ENCODE results near the gene MLST8. TPM values are rescaled to one million over a fixed set of nuclear protein-coding genes. Genes with fewer than 3 reads are reported as not detected.

MLST8 gene
- total RNA-seq, 1 experiment from 2014 or later: 53.1 TPM

GRCh38 chr16:2233046-2233775, 28.0 kb downstream of the MLST8 start:
- peaks cover 36% of the 10 kb centered on the region for H3K36me3 Mint-ChIP-seq (ENCODE audit: insufficient read depth, unreplicated experiment)
- H3K27ac Mint-ChIP-seq (ENCODE audit: unreplicated experiment): no peak overlapping the region
- peaks cover 8% of the 10 kb centered on the region; the same call in 1 of the 2 replicates for H3K4me1 ChIP-seq
- no peak overlapping the region for H3K4me3 ChIP-seq (ENCODE audit: low read depth, low read length)
- TF ChIP-seq CTCF (IDR thresholded peaks at IDR 0.05; ENCODE audit: insufficient read depth in 1 of 2, low read depth in 1 of 2, low read length in 1 of 2, severe bottlenecking in 1 of 2, unreplicated experiment in 1 of 2): no peak
- intact Hi-C loops (cut with micrococcal nuclease; ENCODE audit: unreplicated experiment): no loop called here
- no peak for DNase-seq
- H3K9me3 ChIP-seq: no peaks in the 10 kb centered on the region
- no peaks in the 10 kb centered on the region; the same call in 1 of the 2 replicates for H3K36me3 ChIP-seq (ENCODE audit: control insufficient read depth, insufficient read depth, low read length)
- H3K27me3 ChIP-seq (replicated peaks; ENCODE audit: control insufficient read depth, insufficient read depth, low read length): no peaks in the 10 kb centered on the region
- CTCF ChIA-PET: no interaction called here
- no peaks in the 10 kb centered on the region for H3K27me3 Mint-ChIP-seq (ENCODE audit: insufficient read depth, unreplicated experiment)
- no TSS peak for BruUV-seq (replicated peaks)
- POLR2A ChIA-PET: no interaction called here
- no peaks in the 10 kb centered on the region for H3K9me3 Mint-ChIP-seq (ENCODE audit: unreplicated experiment)
- no peak overlapping the region for H3K4me3 Mint-ChIP-seq (ENCODE audit: unreplicated experiment)
- H3K4me1 Mint-ChIP-seq (ENCODE audit: low read depth, unreplicated experiment): no peaks in the 10 kb centered on the region

- Mint-ChIP-seq H3K27ac (ENCODE audit: unreplicated experiment) (no peak overlapping the region), H3K9me3 (ENCODE audit: unreplicated experiment) (no peaks in the 10 kb centered on the region), H3K4me1 (ENCODE audit: low read depth, unreplicated experiment) (no peaks in the 10 kb centered on the region), H3K4me3 (ENCODE audit: unreplicated experiment) (no peak overlapping the region), H3K27me3 (ENCODE audit: insufficient read depth, unreplicated experiment) (no peaks in the 10 kb centered on the region), H3K36me3 (ENCODE audit: insufficient read depth, unreplicated experiment) (peaks cover 46% of the 10 kb centered on the region)
- no peaks in the 10 kb centered on the region for H3K9me3 ChIP-seq
- no TSS peak for BruUV-seq (replicated peaks)
- ChIA-PET POLR2A (no interaction called here), CTCF (no interaction called here)
- TF ChIP-seq CTCF (IDR thresholded peaks at IDR 0.05; ENCODE audit: insufficient read depth in 1 of 2, low read depth in 1 of 2, low read length in 1 of 2, severe bottlenecking in 1 of 2, unreplicated experiment in 1 of 2): no peak
- no peaks in the 10 kb centered on the region for H3K27me3 ChIP-seq (replicated peaks; ENCODE audit: control insufficient read depth, insufficient read depth, low read length)
- DNase-seq: no peak
- H3K4me3 ChIP-seq (ENCODE audit: low read depth, low read length): no peak overlapping the region
- H3K4me1 ChIP-seq: peaks cover 8% of the 10 kb centered on the region; the same call in 1 of the 2 replicates
- no peaks in the 10 kb centered on the region for H3K36me3 ChIP-seq (ENCODE audit: control insufficient read depth, insufficient read depth, low read length)
- intact Hi-C loops (cut with micrococcal nuclease; ENCODE audit: unreplicated experiment): no loop called here
These were observed 28.9 kb downstream of the MLST8 start for GRCh38 chr16:2233872-2234812.

GRCh38 chr16:2234813-2235170, 29.5 kb downstream of the MLST8 start:
- BruUV-seq (replicated peaks): no TSS peak
- Mint-ChIP-seq H3K27me3 (ENCODE audit: insufficient read depth, unreplicated experiment) (no peaks in the 10 kb centered on the region), H3K9me3 (ENCODE audit: unreplicated experiment) (no peaks in the 10 kb centered on the region), H3K4me1 (ENCODE audit: low read depth, unreplicated experiment) (no peaks in the 10 kb centered on the region), H3K27ac (ENCODE audit: unreplicated experiment) (no peak overlapping the region), H3K36me3 (ENCODE audit: insufficient read depth, unreplicated experiment) (peaks cover 49% of the 10 kb centered on the region), H3K4me3 (ENCODE audit: unreplicated experiment) (no peak overlapping the region)
- intact Hi-C loops (cut with micrococcal nuclease; ENCODE audit: unreplicated experiment): no loop called here
- H3K36me3 ChIP-seq (ENCODE audit: control insufficient read depth, insufficient read depth, low read length): no peaks in the 10 kb centered on the region
- no peak for TF ChIP-seq CTCF (IDR thresholded peaks at IDR 0.05; ENCODE audit: insufficient read depth in 1 of 2, low read depth in 1 of 2, low read length in 1 of 2, severe bottlenecking in 1 of 2, unreplicated experiment in 1 of 2)
- H3K4me1 ChIP-seq: peaks cover 8% of the 10 kb centered on the region; the same call in 1 of the 2 replicates
- no peaks in the 10 kb centered on the region for H3K9me3 ChIP-seq
- DNase-seq: no peak
- ChIA-PET POLR2A (no interaction called here), CTCF (no interaction called here)
- H3K27me3 ChIP-seq (replicated peaks; ENCODE audit: control insufficient read depth, insufficient read depth, low read length): no peaks in the 10 kb centered on the region
- H3K4me3 ChIP-seq (ENCODE audit: low read depth, low read length): no peak overlapping the region

All from Caco-2 (cell line).